H1 (cell line): Measurements from ENCODE around the gene EPHA8. TPM values are rescaled to one million over a fixed set of nuclear protein-coding genes. Genes with fewer than 3 reads are reported as not detected.
A peak's percentile ranks its signal among the peaks of the same experiment; 100 is the strongest.

Experiments used
- CTCF ChIA-PET: fragments of 300-600 bp; sonication (Branson Sonifier 250); formaldehyde crosslinking; loops from one replicate; lab custom pipeline; 2021; ENCODE audit not compliant: partially characterized antibody; lab: Charles Lee
- POLR2A ChIA-PET: fragments of 300-600 bp; sonication (Branson Sonifier 250); formaldehyde crosslinking; loops from one replicate; lab custom pipeline; 2021; ENCODE audit warnings: inconsistent platforms; ENCODE audit not compliant: partially characterized antibody; lab: Charles Lee
- DNase-seq, 2 experiments: peaks; one replicate each; pipeline versions ENCODE4 v3.0.0 to v3.0.0-alpha.2; 2010 to 2022; ENCODE audit warnings: low spot score in 2 of 2, low read depth in 1 of 2, mixed read lengths in 1 of 2
- FAIRE-seq: peaks from 2 replicates; lab custom pipeline; 2011; peaks lifted over from hg19 to GRCh38; lab: Jason Lieb, UNC
- H2AFZ ChIP-seq: 2 replicates; pipeline ENCODE4 v1.8.1; 2012; ENCODE audit warnings: low read length, inconsistent platforms
- H2AK5ac ChIP-seq: 2 replicates; pipeline ENCODE4 v1.6.1; 2013; ENCODE audit warnings: low read depth, low read length
- H2BK120ac ChIP-seq: replicated peaks from 2 replicates; pipeline ENCODE3; 2013; ENCODE audit warnings: low read depth, low read length, inconsistent platforms
- H2BK12ac ChIP-seq: 2 replicates; pipeline ENCODE4 v1.6.1; 2013; ENCODE audit warnings: low read depth, low read length
- H2BK15ac ChIP-seq: 2 replicates; pipeline ENCODE4 v1.6.1; 2013; ENCODE audit warnings: low read length
- H2BK20ac ChIP-seq: 2 replicates; pipeline ENCODE4 v1.6.1; 2013; ENCODE audit warnings: low read length
- H2BK5ac ChIP-seq: 2 replicates; pipeline ENCODE4 v1.6.1; 2013; ENCODE audit warnings: low read depth, low read length
- H3K14ac ChIP-seq: 2 replicates; pipeline ENCODE4 v1.6.1; 2013; ENCODE audit warnings: inconsistent platforms; ENCODE audit not compliant: insufficient read length
- H3K18ac ChIP-seq: 2 replicates; pipeline ENCODE4 v1.6.1; 2013; ENCODE audit warnings: low read length; ENCODE audit errors: extremely low read depth
- H3K23ac ChIP-seq: 2 replicates; pipeline ENCODE4 v1.6.1; 2013; ENCODE audit warnings: inconsistent platforms; ENCODE audit not compliant: insufficient read length
- H3K23me2 ChIP-seq: 2 replicates; pipeline ENCODE4 v1.6.1; 2013; ENCODE audit warnings: low read depth, low read length
- H3K27ac ChIP-seq: 2 replicates; pipeline ENCODE4 v1.6.1; 2011; ENCODE audit warnings: low read depth, low read length, inconsistent platforms
- H3K27me3 ChIP-seq, 4 experiments: replicated peaks in 1 of 4; 1 replicate in 1 of 4; 2 replicates in 3 of 4; pipeline versions ENCODE4 v1.6.1 to v1.8.1; 2011 to 2013; ENCODE audit warnings: low read length in 3 of 4, mild to moderate bottlenecking in 3 of 4, inconsistent platforms in 2 of 4, mixed read lengths in 2 of 4, moderate library complexity in 1 of 4; ENCODE audit not compliant: control insufficient read depth in 3 of 4, insufficient read depth in 3 of 4; ENCODE audit errors: extremely low read depth in 1 of 4
- H3K36me3 ChIP-seq, 4 experiments: 2 replicates each; pipeline versions ENCODE4 v1.6.1 to v1.8.1; 2011 to 2013; ENCODE audit warnings: mild to moderate bottlenecking in 4 of 4, low read length in 3 of 4, moderate library complexity in 2 of 4, control low read depth in 1 of 4, inconsistent platforms in 1 of 4; ENCODE audit not compliant: insufficient read depth in 4 of 4, control insufficient read depth in 2 of 4
- H3K4ac ChIP-seq: replicated peaks from 2 replicates; pipeline ENCODE3; 2013; ENCODE audit warnings: low read length, low read depth, mixed read lengths, inconsistent platforms; ENCODE audit not compliant: insufficient read length
- H3K4me1 ChIP-seq, 4 experiments: replicated peaks in 1 of 4; 1 replicate in 1 of 4; 2 replicates in 3 of 4; pipeline versions ENCODE4 v1.6.1 to v1.8.1; 2011 to 2013; ENCODE audit warnings: low read length in 3 of 4, inconsistent platforms in 2 of 4, mixed read lengths in 1 of 4; ENCODE audit not compliant: insufficient read depth in 4 of 4, control insufficient read depth in 3 of 4
- H3K4me2 ChIP-seq, 2 experiments: 2 replicates each; pipeline versions ENCODE4 v1.6.1 to v1.8.1; 2011 to 2013; ENCODE audit warnings: low read depth in 2 of 2, low read length in 2 of 2, control low read depth in 1 of 2, inconsistent platforms in 1 of 2, mild to moderate bottlenecking in 1 of 2; ENCODE audit not compliant: insufficient read depth in 1 of 2
- H3K4me3 ChIP-seq, 4 experiments: fragments of 200-600, 300-600 bp in 1 of 4; sonication (generic), shearing (Covaris generic), sonication (Bioruptor Twin) in 1 of 4; 2 replicates each; pipeline versions ENCODE4 v1.5.1 to v1.8.1; 2011 to 2016; ENCODE audit warnings: low read length in 4 of 4, low read depth in 3 of 4, control low read depth in 2 of 4, inconsistent platforms in 2 of 4, mild to moderate bottlenecking in 2 of 4, mixed read lengths in 1 of 4, moderate library complexity in 1 of 4; ENCODE audit not compliant: insufficient read depth in 2 of 4; ENCODE audit errors: extremely low read depth in 1 of 4
- H3K56ac ChIP-seq: replicated peaks from 2 replicates; pipeline ENCODE3; 2013; ENCODE audit warnings: low read depth, mild to moderate bottlenecking, mixed read lengths, low read length, inconsistent platforms; ENCODE audit not compliant: insufficient read length
- H3K79me1 ChIP-seq: 2 replicates; pipeline ENCODE4 v1.6.1; 2013; ENCODE audit warnings: low read depth, low read length, control low read depth
- H3K79me2 ChIP-seq, 2 experiments: 2 replicates each; pipeline versions ENCODE4 v1.6.1 to v1.8.1; 2012 to 2013; ENCODE audit warnings: low read length in 2 of 2, mild to moderate bottlenecking in 2 of 2, inconsistent platforms in 1 of 2; ENCODE audit not compliant: insufficient read depth in 2 of 2, control insufficient read depth in 1 of 2
- H3K9ac ChIP-seq, 4 experiments: replicated peaks in 1 of 4; 1 replicate in 1 of 4; 2 replicates in 3 of 4; pipeline versions ENCODE4 v1.6.1 to v1.8.1; 2011 to 2013; ENCODE audit warnings: low read depth in 3 of 4, low read length in 3 of 4, control low read depth in 2 of 4, mild to moderate bottlenecking in 2 of 4, moderate library complexity in 2 of 4, inconsistent platforms in 1 of 4; ENCODE audit errors: extremely low read depth in 1 of 4
- H3K9me3 ChIP-seq, 2 experiments: 2 replicates each; pipeline versions ENCODE4 v1.6.1 to v1.8.1; 2012 to 2013; ENCODE audit warnings: mild to moderate bottlenecking in 2 of 2, moderate library complexity in 2 of 2, control low read depth in 1 of 2, inconsistent platforms in 1 of 2, low read depth in 1 of 2, low read length in 1 of 2, mixed read lengths in 1 of 2; ENCODE audit not compliant: insufficient read depth in 2 of 2
- H4K20me1 ChIP-seq, 2 experiments: replicated peaks in 1 of 2; 2 replicates each; pipeline versions ENCODE3 to v1.8.1; 2011 to 2013; ENCODE audit warnings: inconsistent platforms in 2 of 2, low read length in 2 of 2, mild to moderate bottlenecking in 1 of 2; ENCODE audit not compliant: insufficient read depth in 2 of 2, control insufficient read depth in 1 of 2
- H4K5ac ChIP-seq: 2 replicates; pipeline ENCODE4 v1.6.1; 2013; ENCODE audit warnings: low read length, low read depth, mixed read lengths, inconsistent platforms; ENCODE audit not compliant: insufficient read length
- H4K8ac ChIP-seq: 2 replicates; pipeline ENCODE4 v1.8.0; 2013; ENCODE audit warnings: mild to moderate bottlenecking, moderate library complexity, low read length, inconsistent platforms; ENCODE audit not compliant: insufficient read depth; ENCODE audit errors: extremely low read depth
- H4K91ac ChIP-seq: replicated peaks from 2 replicates; pipeline ENCODE3; 2013; ENCODE audit warnings: low read length, mixed read lengths, inconsistent platforms; ENCODE audit not compliant: insufficient read length
- EGR1 ChIP-seq: IDR thresholded peaks from 2 replicates; pipeline ENCODE4 v1.6.1; 2011; ENCODE audit warnings: low read depth, low read length, borderline replicate concordance
- RAD21 ChIP-seq, 2 experiments: IDR thresholded peaks in 1 of 2; conservative IDR thresholded peaks in 1 of 2; 2 replicates each; pipeline ENCODE4 v1.6.1; 2011; ENCODE audit warnings: low read depth in 2 of 2, low read length in 2 of 2, improper control_type of control experiment in 1 of 2, inconsistent platforms in 1 of 2, mild to moderate bottlenecking in 1 of 2, moderate library complexity in 1 of 2
- RNF2 ChIP-seq: fragments of 200-900, 300-1000 bp; sonication (generic); IDR thresholded peaks from 2 replicates; pipeline ENCODE4 v1.7.1; 2016; ENCODE audit warnings: borderline replicate concordance, low read depth, mild to moderate bottlenecking, antibody characterized with exemption, low read length; ENCODE audit not compliant: poor library complexity, severe bottlenecking; ENCODE audit errors: missing control alignments
- WGBS, 2 experiments: shearing (Covaris generic) in 1 of 2; methylation state at CpG; one replicate each; pipeline versions ENCODE4 v1.1.6 to v1.1.7; 2013 to 2015; ENCODE audit warnings: low lambda C conversion rate in 2 of 2, mixed read lengths in 2 of 2, inconsistent platforms in 1 of 2, low coverage in 1 of 2, missing lambda C conversion rate in 1 of 2; ENCODE audit not compliant: insufficient replicate concordance in 2 of 2, insufficient coverage in 1 of 2, insufficient read length in 1 of 2; ENCODE audit errors: extremely low coverage in 1 of 2, missing lambda C conversion rate in 1 of 2; 5-methylcytosine and 5-hydroxymethylcytosine counted together
- polyA plus RNA-seq, 7 experiments: library from polyadenylated mRNA; depleted of rRNA in 3 of 7; stranded (reverse) in 5 of 7; unstranded in 2 of 7; fragments of >200 nt in 5 of 7; fragments of 200-250 nt in 2 of 7; gene quantifications; 1 replicate in 5 of 7; 2 replicates in 1 of 7; 4 replicates in 1 of 7; pipeline versions ENCODE4 v1.2.1 to v1.2.3, GENCODE V29; 2011 to 2013; ENCODE audit warnings: missing spikeins in 2 of 7, mixed read lengths in 2 of 7
- total RNA-seq: library from RNA; stranded (reverse); fragmentation: NEBNext Ultra II Directional; extraction: Animal tissue kit (Norgen Biotek cat#: 25700); gene quantifications from 2 replicates; pipeline ENCODE4 v1.2.1, GENCODE V29; 2021
- TF ChIP-seq, protein P1 (sequence below), 3 experiments: IDR thresholded peaks; 1 replicate in 2 of 3; 2 replicates in 1 of 3; pipeline versions ENCODE4 v1.5.1 to v1.6.1; 2011; ENCODE audit warnings: low read length in 3 of 3, mild to moderate bottlenecking in 3 of 3, inconsistent platforms in 2 of 3, low read depth in 1 of 3, moderate library complexity in 1 of 3; ENCODE audit not compliant: insufficient read depth in 1 of 3; ENCODE audit errors: control extremely low read depth in 1 of 3

The EPHA8 gene
- total and polyA plus RNA-seq, 2 of the 8 experiments (the other 6 are each of a cell fraction or from before 2014, with no cell fraction given) = 4.0 to 8.4 TPM

DNA sequence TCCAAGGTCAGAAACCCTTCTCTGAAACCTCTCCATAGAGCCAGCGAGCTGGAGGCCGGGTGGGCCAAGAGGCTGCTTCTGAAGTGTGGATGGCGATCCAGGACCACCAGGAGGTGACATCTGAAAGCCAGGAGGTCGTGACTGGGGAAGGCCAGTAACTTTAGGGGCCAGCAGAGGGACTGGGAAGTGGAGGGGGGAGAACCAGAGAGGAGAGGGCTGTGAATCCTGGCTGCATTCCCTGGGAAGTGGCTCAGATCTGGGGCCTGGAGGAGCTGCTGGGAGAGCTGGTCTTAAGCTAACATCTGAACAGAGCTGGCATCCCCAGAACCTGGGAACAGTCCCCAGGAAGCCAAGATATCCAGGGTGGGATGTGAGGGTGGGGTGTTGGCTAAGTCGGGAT is 11.3 kb upstream of the EPHA8 start:
- no peak overlapping the region for H2BK20ac ChIP-seq

More for the DNA sequence above, 11.3 kb upstream of the EPHA8 start:
- POLR2A ChIA-PET = interaction anchor here (1.1 kb wide), 1 partner anchor 16 kb away, joined by 4 read pairs; no protein-coding TSS in a partner anchor
- Histone ChIP-seq H3K23me2 (peaks cover 4% of the 10 kb centered on the region; the same call in 1 of the 2 replicates), H3K9me3 (no peaks in the 10 kb centered on the region), H4K91ac (no peak overlapping the region), H3K4me2 (no peak overlapping the region), H3K79me1 (no peaks in the 10 kb centered on the region), H2BK15ac (no peak overlapping the region), H3K4ac (no peak overlapping the region), H3K4me1 (peaks cover 0 to 35% (median 19%) of the 10 kb centered on the region in 4 experiments; a peak in 6 of 7 replicates), H4K20me1 (no peaks in the 10 kb centered on the region), H2AK5ac (no peak overlapping the region), H4K5ac (no peak overlapping the region), H2BK12ac (no peak overlapping the region), H3K4me3 (no peak overlapping the region), H3K56ac (no peak overlapping the region), H2AFZ (no peak overlapping the region), H3K27ac (no peak overlapping the region), H3K79me2 (no peaks in the 10 kb centered on the region), H3K23ac (no peak overlapping the region), H2BK5ac (no peak overlapping the region), H3K27me3 (peaks cover 0 to 4% (median 2%) of the 10 kb centered on the region in 4 experiments; a peak in 3 of 7 replicates)
- WGBS, 2 experiments = 78% methylated on average over 5 of the region's 5 CpGs; no CpG with 5 or more reads in 1 of the 2 experiments
- CTCF ChIA-PET = interaction anchor here (0.8 to 6.5 kb wide), 3 partner anchors 11 to 90 kb away, joined by 3 to 39 read pairs (median 3); partner anchors contain the start of gene C1QC
- TF ChIP-seq EGR1 (no peak), RNF2 (no peak), RAD21 (IDR thresholded peaks at IDR 0.05 in 1 of 2, conservative IDR thresholded peaks at IDR 0.05 in 1 of 2; ENCODE audit: low read depth in 2 of 2, low read length in 2 of 2) (peak in 1 of 2 experiments; percentile 16; a peak in 1 of 4 replicates)
- TF ChIP-seq, protein P1, sequence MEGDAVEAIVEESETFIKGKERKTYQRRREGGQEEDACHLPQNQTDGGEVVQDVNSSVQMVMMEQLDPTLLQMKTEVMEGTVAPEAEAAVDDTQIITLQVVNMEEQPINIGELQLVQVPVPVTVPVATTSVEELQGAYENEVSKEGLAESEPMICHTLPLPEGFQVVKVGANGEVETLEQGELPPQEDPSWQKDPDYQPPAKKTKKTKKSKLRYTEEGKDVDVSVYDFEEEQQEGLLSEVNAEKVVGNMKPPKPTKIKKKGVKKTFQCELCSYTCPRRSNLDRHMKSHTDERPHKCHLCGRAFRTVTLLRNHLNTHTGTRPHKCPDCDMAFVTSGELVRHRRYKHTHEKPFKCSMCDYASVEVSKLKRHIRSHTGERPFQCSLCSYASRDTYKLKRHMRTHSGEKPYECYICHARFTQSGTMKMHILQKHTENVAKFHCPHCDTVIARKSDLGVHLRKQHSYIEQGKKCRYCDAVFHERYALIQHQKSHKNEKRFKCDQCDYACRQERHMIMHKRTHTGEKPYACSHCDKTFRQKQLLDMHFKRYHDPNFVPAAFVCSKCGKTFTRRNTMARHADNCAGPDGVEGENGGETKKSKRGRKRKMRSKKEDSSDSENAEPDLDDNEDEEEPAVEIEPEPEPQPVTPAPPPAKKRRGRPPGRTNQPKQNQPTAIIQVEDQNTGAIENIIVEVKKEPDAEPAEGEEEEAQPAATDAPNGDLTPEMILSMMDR (IDR thresholded peaks at IDR 0.05; ENCODE audit: control extremely low read depth in 1 of 3, insufficient read depth in 1 of 3, low read depth in 1 of 3, low read length in 3 of 3) = 0 out of 4 replicates have a peak, but pooled peaks of 1 of the 3 experiments have one; percentile 28
- TF ChIP-seq, all 59 proteins: peak for 2
- H3K14ac ChIP-seq = no peak overlapping the region
- no peaks in the 10 kb centered on the region for H3K36me3 ChIP-seq
- no peak overlapping the region for H3K18ac ChIP-seq
- FAIRE-seq (no peak), DNase-seq (no peak)
- no peak overlapping the region for H4K8ac ChIP-seq
- H3K9ac ChIP-seq = no peak overlapping the region
- no peak overlapping the region for H2BK120ac ChIP-seq
